ENCODE results near the gene EXOC4.

DNA sequence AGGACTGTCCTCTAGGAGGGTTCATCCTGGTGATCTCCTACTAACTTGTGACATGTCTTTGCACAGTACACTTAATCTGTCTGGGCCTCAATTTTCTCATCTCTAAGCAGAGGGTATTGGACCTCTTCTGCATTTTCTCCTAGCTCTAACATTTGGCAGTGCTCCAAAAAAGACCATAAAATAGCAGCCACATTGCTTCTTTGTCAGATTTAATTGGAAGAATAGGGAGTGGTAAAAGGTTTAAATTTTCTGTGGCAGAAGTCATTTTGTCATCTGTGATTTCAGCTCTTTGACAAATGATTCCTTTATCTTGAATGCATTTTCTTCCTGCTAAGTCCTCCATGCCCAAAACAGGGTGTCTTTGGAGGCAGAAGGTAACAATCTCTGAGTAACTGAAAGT is 584.3 kb downstream of the EXOC4 start:
- TF ChIP-seq, protein P1, sequence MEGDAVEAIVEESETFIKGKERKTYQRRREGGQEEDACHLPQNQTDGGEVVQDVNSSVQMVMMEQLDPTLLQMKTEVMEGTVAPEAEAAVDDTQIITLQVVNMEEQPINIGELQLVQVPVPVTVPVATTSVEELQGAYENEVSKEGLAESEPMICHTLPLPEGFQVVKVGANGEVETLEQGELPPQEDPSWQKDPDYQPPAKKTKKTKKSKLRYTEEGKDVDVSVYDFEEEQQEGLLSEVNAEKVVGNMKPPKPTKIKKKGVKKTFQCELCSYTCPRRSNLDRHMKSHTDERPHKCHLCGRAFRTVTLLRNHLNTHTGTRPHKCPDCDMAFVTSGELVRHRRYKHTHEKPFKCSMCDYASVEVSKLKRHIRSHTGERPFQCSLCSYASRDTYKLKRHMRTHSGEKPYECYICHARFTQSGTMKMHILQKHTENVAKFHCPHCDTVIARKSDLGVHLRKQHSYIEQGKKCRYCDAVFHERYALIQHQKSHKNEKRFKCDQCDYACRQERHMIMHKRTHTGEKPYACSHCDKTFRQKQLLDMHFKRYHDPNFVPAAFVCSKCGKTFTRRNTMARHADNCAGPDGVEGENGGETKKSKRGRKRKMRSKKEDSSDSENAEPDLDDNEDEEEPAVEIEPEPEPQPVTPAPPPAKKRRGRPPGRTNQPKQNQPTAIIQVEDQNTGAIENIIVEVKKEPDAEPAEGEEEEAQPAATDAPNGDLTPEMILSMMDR (conservative IDR thresholded peaks at IDR 0.05 in 1 of 2, IDR thresholded peaks at IDR 0.05 in 1 of 2; ENCODE audit: low read depth in 1 of 2, low read length in 2 of 2): no peak
- no peak for TF ChIP-seq EZH2 (IDR thresholded peaks at IDR 0.05; ENCODE audit: low read length, missing control alignments)

All from fibroblast of lung (primary cell).